H1 (cell line): ENCODE data around the gene PRIMA1. TPM values are rescaled to one million over a fixed set of nuclear protein-coding genes. Genes with fewer than 3 reads are reported as not detected.

Source experiments
- CTCF ChIA-PET: fragments of 300-600 bp; sonication (Branson Sonifier 250); formaldehyde crosslinking; loops from one replicate; lab custom pipeline; 2021; ENCODE audit not compliant: partially characterized antibody; lab: Charles Lee
- POLR2A ChIA-PET: fragments of 300-600 bp; sonication (Branson Sonifier 250); formaldehyde crosslinking; loops from one replicate; lab custom pipeline; 2021; ENCODE audit warnings: inconsistent platforms; ENCODE audit not compliant: partially characterized antibody; lab: Charles Lee
- DNase-seq, 2 experiments: peaks; one replicate each; pipeline versions ENCODE4 v3.0.0 to v3.0.0-alpha.2; 2010 to 2022; ENCODE audit warnings: low spot score in 2 of 2, low read depth in 1 of 2, mixed read lengths in 1 of 2
- FAIRE-seq: peaks from 2 replicates; lab custom pipeline; 2011; peaks lifted over from hg19 to GRCh38; lab: Jason Lieb, UNC
- H2AFZ ChIP-seq: 2 replicates; pipeline ENCODE4 v1.8.1; 2012; ENCODE audit warnings: low read length, inconsistent platforms
- H2AK5ac ChIP-seq: 2 replicates; pipeline ENCODE4 v1.6.1; 2013; ENCODE audit warnings: low read depth, low read length
- H2BK120ac ChIP-seq: replicated peaks from 2 replicates; pipeline ENCODE3; 2013; ENCODE audit warnings: low read depth, low read length, inconsistent platforms
- H2BK12ac ChIP-seq: 2 replicates; pipeline ENCODE4 v1.6.1; 2013; ENCODE audit warnings: low read depth, low read length
- H2BK15ac ChIP-seq: 2 replicates; pipeline ENCODE4 v1.6.1; 2013; ENCODE audit warnings: low read length
- H2BK20ac ChIP-seq: 2 replicates; pipeline ENCODE4 v1.6.1; 2013; ENCODE audit warnings: low read length
- H2BK5ac ChIP-seq: 2 replicates; pipeline ENCODE4 v1.6.1; 2013; ENCODE audit warnings: low read depth, low read length
- H3K14ac ChIP-seq: 2 replicates; pipeline ENCODE4 v1.6.1; 2013; ENCODE audit warnings: inconsistent platforms; ENCODE audit not compliant: insufficient read length
- H3K18ac ChIP-seq: 2 replicates; pipeline ENCODE4 v1.6.1; 2013; ENCODE audit warnings: low read length; ENCODE audit errors: extremely low read depth
- H3K23ac ChIP-seq: 2 replicates; pipeline ENCODE4 v1.6.1; 2013; ENCODE audit warnings: inconsistent platforms; ENCODE audit not compliant: insufficient read length
- H3K23me2 ChIP-seq: 2 replicates; pipeline ENCODE4 v1.6.1; 2013; ENCODE audit warnings: low read depth, low read length
- H3K27ac ChIP-seq: 2 replicates; pipeline ENCODE4 v1.6.1; 2011; ENCODE audit warnings: low read depth, low read length, inconsistent platforms
- H3K27me3 ChIP-seq, 4 experiments: replicated peaks in 1 of 4; 1 replicate in 1 of 4; 2 replicates in 3 of 4; pipeline versions ENCODE4 v1.6.1 to v1.8.1; 2011 to 2013; ENCODE audit warnings: low read length in 3 of 4, mild to moderate bottlenecking in 3 of 4, inconsistent platforms in 2 of 4, mixed read lengths in 2 of 4, moderate library complexity in 1 of 4; ENCODE audit not compliant: control insufficient read depth in 3 of 4, insufficient read depth in 3 of 4; ENCODE audit errors: extremely low read depth in 1 of 4
- H3K36me3 ChIP-seq, 4 experiments: 2 replicates each; pipeline versions ENCODE4 v1.6.1 to v1.8.1; 2011 to 2013; ENCODE audit warnings: mild to moderate bottlenecking in 4 of 4, low read length in 3 of 4, moderate library complexity in 2 of 4, control low read depth in 1 of 4, inconsistent platforms in 1 of 4; ENCODE audit not compliant: insufficient read depth in 4 of 4, control insufficient read depth in 2 of 4
- H3K4ac ChIP-seq: replicated peaks from 2 replicates; pipeline ENCODE3; 2013; ENCODE audit warnings: low read length, low read depth, mixed read lengths, inconsistent platforms; ENCODE audit not compliant: insufficient read length
- H3K4me1 ChIP-seq, 4 experiments: replicated peaks in 1 of 4; 1 replicate in 1 of 4; 2 replicates in 3 of 4; pipeline versions ENCODE4 v1.6.1 to v1.8.1; 2011 to 2013; ENCODE audit warnings: low read length in 3 of 4, inconsistent platforms in 2 of 4, mixed read lengths in 1 of 4; ENCODE audit not compliant: insufficient read depth in 4 of 4, control insufficient read depth in 3 of 4
- H3K4me2 ChIP-seq, 2 experiments: 2 replicates each; pipeline versions ENCODE4 v1.6.1 to v1.8.1; 2011 to 2013; ENCODE audit warnings: low read depth in 2 of 2, low read length in 2 of 2, control low read depth in 1 of 2, inconsistent platforms in 1 of 2, mild to moderate bottlenecking in 1 of 2; ENCODE audit not compliant: insufficient read depth in 1 of 2
- H3K4me3 ChIP-seq, 4 experiments: fragments of 200-600, 300-600 bp in 1 of 4; sonication (generic), shearing (Covaris generic), sonication (Bioruptor Twin) in 1 of 4; 2 replicates each; pipeline versions ENCODE4 v1.5.1 to v1.8.1; 2011 to 2016; ENCODE audit warnings: low read length in 4 of 4, low read depth in 3 of 4, control low read depth in 2 of 4, inconsistent platforms in 2 of 4, mild to moderate bottlenecking in 2 of 4, mixed read lengths in 1 of 4, moderate library complexity in 1 of 4; ENCODE audit not compliant: insufficient read depth in 2 of 4; ENCODE audit errors: extremely low read depth in 1 of 4
- H3K56ac ChIP-seq: replicated peaks from 2 replicates; pipeline ENCODE3; 2013; ENCODE audit warnings: low read depth, mild to moderate bottlenecking, mixed read lengths, low read length, inconsistent platforms; ENCODE audit not compliant: insufficient read length
- H3K79me1 ChIP-seq: 2 replicates; pipeline ENCODE4 v1.6.1; 2013; ENCODE audit warnings: low read depth, low read length, control low read depth
- H3K79me2 ChIP-seq, 2 experiments: 2 replicates each; pipeline versions ENCODE4 v1.6.1 to v1.8.1; 2012 to 2013; ENCODE audit warnings: low read length in 2 of 2, mild to moderate bottlenecking in 2 of 2, inconsistent platforms in 1 of 2; ENCODE audit not compliant: insufficient read depth in 2 of 2, control insufficient read depth in 1 of 2
- H3K9ac ChIP-seq, 4 experiments: replicated peaks in 1 of 4; 1 replicate in 1 of 4; 2 replicates in 3 of 4; pipeline versions ENCODE4 v1.6.1 to v1.8.1; 2011 to 2013; ENCODE audit warnings: low read depth in 3 of 4, low read length in 3 of 4, control low read depth in 2 of 4, mild to moderate bottlenecking in 2 of 4, moderate library complexity in 2 of 4, inconsistent platforms in 1 of 4; ENCODE audit errors: extremely low read depth in 1 of 4
- H3K9me3 ChIP-seq, 2 experiments: 2 replicates each; pipeline versions ENCODE4 v1.6.1 to v1.8.1; 2012 to 2013; ENCODE audit warnings: mild to moderate bottlenecking in 2 of 2, moderate library complexity in 2 of 2, control low read depth in 1 of 2, inconsistent platforms in 1 of 2, low read depth in 1 of 2, low read length in 1 of 2, mixed read lengths in 1 of 2; ENCODE audit not compliant: insufficient read depth in 2 of 2
- H4K20me1 ChIP-seq, 2 experiments: replicated peaks in 1 of 2; 2 replicates each; pipeline versions ENCODE3 to v1.8.1; 2011 to 2013; ENCODE audit warnings: inconsistent platforms in 2 of 2, low read length in 2 of 2, mild to moderate bottlenecking in 1 of 2; ENCODE audit not compliant: insufficient read depth in 2 of 2, control insufficient read depth in 1 of 2
- H4K5ac ChIP-seq: 2 replicates; pipeline ENCODE4 v1.6.1; 2013; ENCODE audit warnings: low read length, low read depth, mixed read lengths, inconsistent platforms; ENCODE audit not compliant: insufficient read length
- H4K8ac ChIP-seq: 2 replicates; pipeline ENCODE4 v1.8.0; 2013; ENCODE audit warnings: mild to moderate bottlenecking, moderate library complexity, low read length, inconsistent platforms; ENCODE audit not compliant: insufficient read depth; ENCODE audit errors: extremely low read depth
- H4K91ac ChIP-seq: replicated peaks from 2 replicates; pipeline ENCODE3; 2013; ENCODE audit warnings: low read length, mixed read lengths, inconsistent platforms; ENCODE audit not compliant: insufficient read length
- CBX8 ChIP-seq: fragments of 300-800, 300-1000 bp; sonication (generic); IDR thresholded peaks from 2 replicates; pipeline ENCODE4 v1.7.1; 2016; ENCODE audit warnings: low read depth, low read length, borderline replicate concordance
- CEBPB ChIP-seq: IDR thresholded peaks from 2 replicates; pipeline ENCODE4 v1.6.1; 2012; ENCODE audit warnings: low read depth, low read length
- POU5F1 ChIP-seq: IDR thresholded peaks from 2 replicates; pipeline ENCODE4 v1.6.1; 2011; ENCODE audit warnings: low read depth, mild to moderate bottlenecking, low read length, moderate library complexity
- SAP30 ChIP-seq: fragments of 300-600 bp; sonication (generic); IDR thresholded peaks from 2 replicates; pipeline ENCODE4 v1.7.1; 2012; ENCODE audit warnings: low read length, moderate library complexity, mild to moderate bottlenecking, inconsistent platforms; ENCODE audit not compliant: insufficient read depth, insufficient replicate concordance
- TAF7 ChIP-seq: optimal IDR thresholded peaks from 2 replicates; pipeline ENCODE3; 2011; ENCODE audit warnings: low read depth, mild to moderate bottlenecking, inconsistent platforms, low read length, moderate library complexity, borderline replicate concordance
- WGBS, 2 experiments: shearing (Covaris generic) in 1 of 2; methylation state at CpG; one replicate each; pipeline versions ENCODE4 v1.1.6 to v1.1.7; 2013 to 2015; ENCODE audit warnings: low lambda C conversion rate in 2 of 2, mixed read lengths in 2 of 2, inconsistent platforms in 1 of 2, low coverage in 1 of 2, missing lambda C conversion rate in 1 of 2; ENCODE audit not compliant: insufficient replicate concordance in 2 of 2, insufficient coverage in 1 of 2, insufficient read length in 1 of 2; ENCODE audit errors: extremely low coverage in 1 of 2, missing lambda C conversion rate in 1 of 2; 5-methylcytosine and 5-hydroxymethylcytosine counted together
- polyA plus RNA-seq, 7 experiments: library from polyadenylated mRNA; depleted of rRNA in 3 of 7; stranded (reverse) in 5 of 7; unstranded in 2 of 7; fragments of >200 nt in 5 of 7; fragments of 200-250 nt in 2 of 7; gene quantifications; 1 replicate in 5 of 7; 2 replicates in 1 of 7; 4 replicates in 1 of 7; pipeline versions ENCODE4 v1.2.1 to v1.2.3, GENCODE V29; 2011 to 2013; ENCODE audit warnings: missing spikeins in 2 of 7, mixed read lengths in 2 of 7
- total RNA-seq: library from RNA; stranded (reverse); fragmentation: NEBNext Ultra II Directional; extraction: Animal tissue kit (Norgen Biotek cat#: 25700); gene quantifications from 2 replicates; pipeline ENCODE4 v1.2.1, GENCODE V29; 2021

PRIMA1 gene
- total and polyA plus RNA-seq, 2 of the 8 experiments (the other 6 are each of a cell fraction or from before 2014, with no cell fraction given): 2.8 to 4.5 TPM

DNA sequence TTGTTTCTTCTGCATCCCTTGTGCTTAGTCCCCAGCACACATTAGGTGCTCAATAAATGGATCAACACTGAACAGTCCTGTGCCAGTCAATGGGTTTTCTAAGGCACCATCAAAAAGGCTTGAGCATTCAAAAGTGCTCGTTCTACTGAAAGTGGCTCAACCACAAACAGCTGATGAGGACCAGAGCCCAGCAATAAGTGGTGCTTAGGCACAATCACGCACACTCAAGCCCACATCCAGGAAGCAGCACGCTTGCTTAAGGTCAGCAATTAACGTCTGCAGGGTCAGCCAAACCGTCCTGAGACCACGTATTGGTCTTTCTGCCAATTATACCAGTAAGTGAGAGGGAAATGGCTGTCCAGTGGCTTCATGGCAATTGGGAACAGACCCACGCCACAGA is 56.5 kb downstream of the PRIMA1 start:
- H2BK12ac ChIP-seq: no peak overlapping the region
- H2BK120ac ChIP-seq: no peak overlapping the region
- FAIRE-seq: no peak
- TF ChIP-seq POU5F1 (no peak), SAP30 (no peak), TAF7 (no peak), CBX8 (no peak), CEBPB (no peak)

More for the DNA sequence above, 56.5 kb downstream of the PRIMA1 start:
- Histone ChIP-seq H2AK5ac (no peak overlapping the region), H4K5ac (no peak overlapping the region), H3K4me3 (no peak overlapping the region), H3K79me1 (no peaks in the 10 kb centered on the region), H4K8ac (no peak overlapping the region), H3K27ac (no peak overlapping the region), H2BK5ac (no peak overlapping the region), H2BK15ac (no peak overlapping the region; the same call in 1 of the 2 replicates), H3K4me1 (peaks cover 0 to 6% (median under 1%) of the 10 kb centered on the region in 4 experiments; a peak in 2 of 7 replicates), H4K91ac (no peak overlapping the region), H3K36me3 (no peaks in the 10 kb centered on the region), H3K18ac (no peak overlapping the region), H4K20me1 (no peaks in the 10 kb centered on the region), H2AFZ (no peak overlapping the region), H3K14ac (no peak overlapping the region), H3K9me3 (no peaks in the 10 kb centered on the region), H3K27me3 (no peaks in the 10 kb centered on the region; a peak in 1 of 7 replicates), H3K56ac (no peak overlapping the region), H3K79me2 (no peaks in the 10 kb centered on the region), H3K9ac (no peak overlapping the region), H2BK20ac (no peak overlapping the region), H3K23ac (no peak overlapping the region), H3K4ac (no peak overlapping the region), H3K4me2 (no peak overlapping the region), H3K23me2 (no peaks in the 10 kb centered on the region)
- CTCF ChIA-PET: interaction anchor here (1.0 to 2.7 kb wide), 3 partner anchors 9 to 171 kb away, joined by 3 to 7 read pairs (median 3); no protein-coding TSS in a partner anchor
- WGBS, 2 experiments: 83% methylated on average over 7 of the region's 7 CpGs; no CpG with 5 or more reads in 1 of the 2 experiments
- POLR2A ChIA-PET: no interaction called here
- no peak for DNase-seq
